Activated naive CD8-positive, alpha-beta T cell treated with anti-CD3 and anti-CD28 coated beads, Interleukin-2, amount 10 ng/mL, durations not matched to agents 7 days and 5 days (primary cell): ENCODE measurements around the gene SLC38A2. TPM values are rescaled to one million over a fixed set of nuclear protein-coding genes. Genes with fewer than 3 reads are reported as not detected.

Experiments
- ATAC-seq: fragments of 150-1000 bp; cut with Tn5 transposase; one replicate; pipeline ENCODE4 v1.10.0; 2021; ENCODE audit warnings: low read depth, moderate library complexity
- POLR2A ChIA-PET: fragments of 350-600 bp; sonication (Branson Sonifier 250); formaldehyde crosslinking; loops from one replicate; lab custom pipeline; 2021; ENCODE audit warnings: antibody characterized with exemption; lab: Charles Lee
- DNase-seq: peaks from one replicate; pipeline ENCODE4 v3.0.0; 2021
- H3K27ac Mint-ChIP-seq: one replicate; pipeline ENCODE4 v1.8.0; 2022; ENCODE audit warnings: mild to moderate bottlenecking, mixed read lengths
- H3K27me3 Mint-ChIP-seq: one replicate; pipeline ENCODE4 v1.8.0; 2022; ENCODE audit warnings: mild to moderate bottlenecking, moderate library complexity, mixed read lengths
- H3K36me3 Mint-ChIP-seq: one replicate; pipeline ENCODE4 v1.8.0; 2021; ENCODE audit warnings: mild to moderate bottlenecking, mixed read lengths
- H3K4me1 Mint-ChIP-seq: one replicate; pipeline ENCODE4 v1.8.0; 2021; ENCODE audit warnings: mixed read lengths
- H3K4me3 Mint-ChIP-seq: one replicate; pipeline ENCODE4 v1.8.0; 2022; ENCODE audit warnings: mild to moderate bottlenecking, moderate library complexity, mixed read lengths
- H3K9me3 Mint-ChIP-seq: one replicate; pipeline ENCODE4 v1.8.0; 2021; ENCODE audit warnings: mixed read lengths
- total RNA-seq, 2 experiments: library from RNA; stranded (reverse); gene quantifications; one replicate each; pipeline ENCODE4 v1.2.3, GENCODE V29; 2021

Gene SLC38A2
- total RNA-seq = 100 to 1,000 TPM; 227 to 253 TPM

DNA sequence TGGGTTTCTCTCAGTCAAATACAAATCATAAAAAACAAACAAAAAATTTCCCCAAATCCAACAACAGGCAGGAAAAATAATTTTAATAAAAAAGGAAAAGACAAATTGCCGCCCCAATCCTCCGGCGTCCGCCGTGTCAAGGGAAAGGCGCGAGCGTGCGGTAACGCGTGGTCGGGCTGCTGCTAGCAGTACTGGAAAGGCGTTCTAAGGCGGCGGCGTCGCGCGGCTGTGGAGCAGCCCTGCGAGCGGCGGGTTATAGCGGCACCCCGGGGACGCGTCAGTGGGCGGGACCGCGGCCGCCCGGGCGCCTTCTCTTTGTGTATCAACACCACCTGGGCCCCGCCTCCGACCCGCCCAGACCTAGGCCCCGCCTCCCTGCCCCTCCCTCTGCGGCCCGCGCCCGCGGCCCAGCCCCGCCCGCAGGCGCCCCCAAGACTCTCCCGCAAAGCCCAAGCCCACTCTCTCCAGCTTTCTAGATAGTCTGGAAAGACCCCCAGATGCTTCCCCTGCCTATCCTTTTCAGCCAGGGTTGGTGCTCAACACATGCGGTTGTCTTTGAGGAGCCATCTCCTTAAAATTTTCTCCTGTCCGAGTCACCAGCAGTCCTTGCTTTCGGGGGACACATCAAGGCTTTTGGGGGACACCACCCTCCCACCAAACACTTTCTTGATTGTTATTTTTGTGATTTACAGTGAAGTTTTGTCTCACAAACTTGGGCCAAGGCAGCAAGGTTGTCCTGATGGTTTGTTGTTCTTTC lies at the start of gene SLC38A2:
TSS of gene SLC38A2 (minus strand) at position 230 of the 757 bp plus-strand sequence. CDS start 1,480 bp downstream, outside the sequence.
- no peaks in the 10 kb centered on the region for H3K27me3 Mint-ChIP-seq
- H3K9me3 Mint-ChIP-seq = no peaks in the 10 kb centered on the region
- ATAC-seq = peak; percentile 81
- DNase-seq = peak; percentile 98
- H3K4me3 Mint-ChIP-seq = peak within 1 kb of the TSS; percentile 95
- POLR2A ChIA-PET = interaction anchor here (0.6 to 4.5 kb wide), 19 partner anchors 11 to 236 kb away, joined by 3 to 63 read pairs (median 6); partner anchors contain the start of gene SLC38A1
- peaks cover 37% of the 10 kb centered on the region for H3K36me3 Mint-ChIP-seq
- H3K4me1 Mint-ChIP-seq = peaks cover 37% of the 10 kb centered on the region
- H3K27ac Mint-ChIP-seq = peak within 1 kb of the TSS; percentile 96

DNA sequence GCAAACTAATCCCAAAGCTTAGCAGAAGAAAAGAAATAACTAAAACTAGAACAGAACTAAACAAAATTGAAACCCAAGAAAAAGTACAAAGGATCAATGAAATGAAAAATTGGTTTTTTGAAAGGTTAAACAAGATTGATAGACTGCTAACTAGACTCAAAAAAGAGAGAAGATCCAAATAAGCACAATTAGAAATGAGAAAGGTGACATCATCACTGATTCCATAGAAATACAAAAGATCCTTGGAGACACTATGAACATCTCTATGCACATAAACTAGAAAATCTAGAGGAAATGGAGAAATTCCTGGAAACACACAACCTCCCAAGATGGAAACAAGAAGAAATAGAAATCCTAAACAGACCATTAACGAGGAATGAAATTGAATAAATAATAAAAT lies 47.1 kb upstream of the SLC38A2 start:
- H3K4me3 Mint-ChIP-seq = no peak overlapping the region
- H3K36me3 Mint-ChIP-seq = peaks cover 30% of the 10 kb centered on the region
- no peak for ATAC-seq
- POLR2A ChIA-PET = no interaction called here
- peaks cover 15% of the 10 kb centered on the region for H3K9me3 Mint-ChIP-seq
- no peak overlapping the region for H3K27ac Mint-ChIP-seq
- no peak for DNase-seq
- no peaks in the 10 kb centered on the region for H3K27me3 Mint-ChIP-seq
- peaks cover 5% of the 10 kb centered on the region for H3K4me1 Mint-ChIP-seq

DNA sequence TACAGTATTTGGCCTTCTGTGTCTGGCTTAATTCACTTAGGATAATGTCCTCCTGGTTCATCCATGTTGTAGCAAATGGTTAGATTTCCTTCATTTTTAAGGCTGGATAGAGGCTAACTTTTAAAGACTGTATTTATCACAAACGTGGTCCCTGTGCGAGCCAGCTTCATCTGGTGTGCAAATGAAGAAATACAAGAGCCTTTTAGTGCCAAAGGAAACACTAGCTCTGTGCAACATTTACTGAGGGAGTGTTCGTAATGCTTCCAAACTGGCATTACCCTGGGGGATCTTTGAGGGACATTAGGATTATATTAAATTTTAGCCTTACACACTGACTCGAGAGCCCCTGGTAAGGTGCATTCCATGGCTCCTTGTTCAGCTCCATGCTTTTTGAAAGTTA lies 43.0 kb upstream of the SLC38A2 start:
- Mint-ChIP-seq H3K27ac (no peak overlapping the region), H3K9me3 (peaks cover 13% of the 10 kb centered on the region), H3K4me1 (peaks cover 10% of the 10 kb centered on the region), H3K36me3 (peaks cover 29% of the 10 kb centered on the region), H3K4me3 (no peak overlapping the region), H3K27me3 (peaks cover 4% of the 10 kb centered on the region)
- ATAC-seq = no peak
- POLR2A ChIA-PET = no interaction called here
- DNase-seq = no peak

DNA sequence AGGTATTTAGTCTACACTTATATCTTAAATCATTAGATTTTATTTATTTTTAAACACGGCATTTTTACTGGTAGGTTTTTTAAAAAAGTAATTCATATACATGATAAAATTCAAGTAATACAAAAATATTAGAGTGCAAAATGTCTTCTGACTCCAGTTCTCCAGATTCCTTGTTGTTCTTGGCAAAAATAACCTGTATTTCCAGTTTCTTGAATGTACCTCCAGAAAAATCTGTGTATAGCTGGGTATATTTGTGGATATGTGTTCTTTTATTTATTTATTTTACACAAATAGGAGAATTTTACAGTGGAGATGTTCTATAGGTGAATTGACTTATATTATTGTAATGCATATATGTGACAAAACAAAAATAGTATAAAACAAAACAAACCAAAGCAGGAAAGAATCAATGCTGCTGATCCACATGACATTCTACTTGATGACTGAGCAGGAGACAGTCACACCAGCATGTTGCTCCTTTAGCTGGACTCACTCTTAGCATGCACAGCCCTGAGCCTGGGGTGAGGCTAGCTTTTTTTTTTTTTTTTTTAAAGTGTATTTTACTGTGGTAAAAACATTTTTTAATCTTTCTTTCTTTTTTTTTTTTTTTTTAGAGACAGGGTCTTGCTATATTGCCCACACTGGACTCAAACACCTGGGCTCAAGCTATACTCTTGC lies 42.2 kb upstream of the SLC38A2 start:
- no peak overlapping the region for H3K4me3 Mint-ChIP-seq
- H3K9me3 Mint-ChIP-seq = peaks cover 11% of the 10 kb centered on the region
- ATAC-seq (no peak), DNase-seq (no peak)
- peaks cover 10% of the 10 kb centered on the region for H3K4me1 Mint-ChIP-seq
- POLR2A ChIA-PET = interaction anchor here (0.6 to 0.7 kb wide), 2 partner anchors 14 to 243 kb away, joined by 3 read pairs; no protein-coding TSS in a partner anchor
- peaks cover 4% of the 10 kb centered on the region for H3K27me3 Mint-ChIP-seq
- H3K36me3 Mint-ChIP-seq = peaks cover 25% of the 10 kb centered on the region
- H3K27ac Mint-ChIP-seq = no peak overlapping the region

DNA sequence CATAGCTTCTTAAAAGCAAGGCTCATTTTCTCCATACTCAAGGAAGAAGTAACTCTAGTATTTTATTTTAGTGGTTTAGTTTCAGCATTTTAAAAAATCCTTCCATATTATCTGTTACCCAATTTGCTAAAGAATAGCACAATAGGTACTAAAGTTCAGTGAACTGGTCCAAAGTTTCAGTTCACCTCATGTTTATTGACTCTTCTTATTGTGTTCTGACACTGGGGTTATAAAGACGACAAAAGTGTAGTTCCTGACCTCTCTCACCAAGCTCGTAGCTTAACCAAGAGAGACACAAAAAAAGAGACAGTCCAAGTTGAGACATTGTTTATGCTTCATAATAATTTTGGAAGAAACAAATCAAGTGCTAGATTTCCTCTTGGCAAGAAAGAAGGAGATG lies 40.8 kb upstream of the SLC38A2 start:
- Mint-ChIP-seq H3K27me3 (peaks cover 4% of the 10 kb centered on the region), H3K36me3 (peaks cover 14% of the 10 kb centered on the region), H3K27ac (no peak overlapping the region), H3K9me3 (peaks cover 7% of the 10 kb centered on the region), H3K4me3 (no peak overlapping the region), H3K4me1 (peaks cover 5% of the 10 kb centered on the region)
- DNase-seq = no peak
- no peak for ATAC-seq
- POLR2A ChIA-PET = no interaction called here

DNA sequence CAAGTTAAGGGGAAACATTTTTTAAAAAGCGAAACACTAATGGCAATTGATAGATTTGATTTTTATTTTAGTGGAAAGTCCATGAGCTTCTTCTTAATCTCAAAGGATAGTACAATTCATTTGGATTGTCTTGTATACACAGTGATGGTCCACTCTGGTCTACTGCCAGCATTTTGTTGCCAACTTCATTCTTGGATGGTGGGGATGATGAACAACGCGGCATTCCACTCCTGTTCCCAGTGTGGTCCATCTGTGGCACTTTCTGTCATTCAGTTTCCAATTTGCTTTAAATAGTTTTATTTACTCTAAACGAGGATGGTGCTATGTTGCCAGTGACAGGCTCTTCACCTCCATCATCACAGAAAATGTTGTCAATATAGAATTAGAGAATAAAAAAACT lies 40.3 kb upstream of the SLC38A2 start:
- POLR2A ChIA-PET = no interaction called here
- H3K4me3 Mint-ChIP-seq = no peak overlapping the region
- no peak for ATAC-seq
- no peak overlapping the region for H3K27ac Mint-ChIP-seq
- peaks cover 6% of the 10 kb centered on the region for H3K4me1 Mint-ChIP-seq
- peaks cover 14% of the 10 kb centered on the region for H3K36me3 Mint-ChIP-seq
- DNase-seq = no peak
- H3K9me3 Mint-ChIP-seq = peaks cover 7% of the 10 kb centered on the region
- peaks cover 4% of the 10 kb centered on the region for H3K27me3 Mint-ChIP-seq

DNA sequence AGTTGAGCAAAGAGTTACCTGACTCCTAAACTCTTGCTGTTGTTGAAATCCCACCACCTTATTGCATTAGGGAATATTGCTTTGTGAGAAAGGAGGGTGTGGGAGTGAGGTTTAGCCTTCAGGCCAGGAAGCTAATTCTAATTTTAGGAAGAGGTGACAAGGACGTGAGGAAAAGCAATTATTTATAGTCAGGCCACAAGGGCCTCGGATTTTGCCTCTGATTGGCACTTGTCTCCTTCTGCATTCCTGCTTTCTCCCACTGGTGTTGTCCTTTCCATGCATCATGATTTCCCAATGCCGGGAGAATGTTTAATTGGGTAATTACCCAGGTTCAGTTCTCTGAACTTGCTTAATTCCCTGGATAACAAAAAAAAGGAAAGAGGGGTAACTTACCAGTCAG lies 37.9 kb upstream of the SLC38A2 start:
- Mint-ChIP-seq H3K9me3 (peaks cover 12% of the 10 kb centered on the region), H3K36me3 (peaks cover 20% of the 10 kb centered on the region), H3K27ac (no peak overlapping the region), H3K4me1 (peaks cover 21% of the 10 kb centered on the region), H3K4me3 (no peak overlapping the region), H3K27me3 (peaks cover 4% of the 10 kb centered on the region)
- POLR2A ChIA-PET = no interaction called here
- no peak for DNase-seq
- ATAC-seq = no peak

DNA sequence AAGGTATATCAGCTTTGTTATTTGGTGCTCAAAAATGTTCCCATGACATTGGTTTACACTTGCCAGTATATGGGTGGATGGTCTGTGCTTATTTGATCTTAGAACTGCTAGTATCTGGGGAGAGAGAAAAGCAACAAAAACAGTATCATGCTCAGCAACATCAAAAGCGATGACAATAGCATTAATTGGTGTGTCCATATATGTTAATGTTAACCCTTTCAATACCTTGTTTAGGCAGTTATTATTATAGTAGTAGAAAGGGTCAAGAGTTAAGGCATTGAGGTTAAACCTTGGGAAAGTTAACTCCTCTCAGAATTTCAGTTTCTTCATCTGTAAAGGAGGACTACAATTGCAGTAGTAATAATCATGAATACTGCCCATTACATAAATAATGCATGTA lies 37.4 kb upstream of the SLC38A2 start:
- Mint-ChIP-seq H3K27me3 (peaks cover 4% of the 10 kb centered on the region), H3K27ac (no peak overlapping the region), H3K4me1 (peaks cover 21% of the 10 kb centered on the region), H3K36me3 (peaks cover 20% of the 10 kb centered on the region), H3K4me3 (no peak overlapping the region), H3K9me3 (peaks cover 13% of the 10 kb centered on the region)
- no peak for ATAC-seq
- POLR2A ChIA-PET = no interaction called here
- no peak for DNase-seq

DNA sequence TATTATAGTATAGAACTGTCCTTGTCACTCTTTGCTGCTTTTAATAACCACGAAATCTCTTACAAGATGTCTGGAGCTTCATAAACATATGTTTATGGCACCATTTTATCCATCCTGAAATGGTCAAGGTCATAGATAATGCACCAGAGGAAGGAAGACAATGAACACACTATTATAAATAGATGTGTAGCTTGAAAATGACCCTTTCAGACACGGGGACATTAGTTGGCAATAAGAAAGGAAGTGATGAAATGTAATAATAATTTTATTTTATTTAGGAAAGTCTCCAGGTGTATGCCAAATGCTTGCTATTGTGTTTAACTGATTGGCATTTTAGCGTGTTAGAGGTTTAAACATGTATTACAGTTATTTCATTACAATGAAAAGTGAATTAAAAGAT lies 36.8 kb upstream of the SLC38A2 start:
- Mint-ChIP-seq H3K4me3 (no peak overlapping the region), H3K9me3 (peaks cover 13% of the 10 kb centered on the region), H3K27ac (no peak overlapping the region), H3K27me3 (peaks cover 4% of the 10 kb centered on the region), H3K4me1 (peaks cover 22% of the 10 kb centered on the region), H3K36me3 (peaks cover 20% of the 10 kb centered on the region)
- POLR2A ChIA-PET = no interaction called here
- ATAC-seq (no peak), DNase-seq (no peak)

DNA sequence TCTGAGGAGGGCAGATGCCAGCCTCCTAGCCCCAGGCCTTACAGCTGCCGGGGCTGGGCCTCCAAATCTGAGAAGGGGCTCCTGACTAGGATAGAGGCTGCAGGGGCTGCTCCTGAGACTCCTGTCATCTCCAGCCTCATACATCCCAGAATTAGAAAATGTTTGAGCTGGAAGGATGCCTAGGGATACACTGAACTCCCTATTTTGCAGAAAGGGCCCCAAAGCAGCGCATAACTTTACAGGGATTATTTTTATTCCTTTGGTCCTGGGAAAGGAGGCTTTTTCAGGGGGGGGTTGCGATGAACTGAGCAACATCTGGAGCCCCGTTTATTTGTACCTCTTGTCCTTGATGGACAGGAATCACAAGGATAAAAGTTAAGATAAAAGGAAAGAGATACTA lies 35.9 kb upstream of the SLC38A2 start:
- ATAC-seq (no peak), DNase-seq (no peak)
- Mint-ChIP-seq H3K27ac (no peak overlapping the region), H3K36me3 (peaks cover 15% of the 10 kb centered on the region), H3K27me3 (peaks cover 2% of the 10 kb centered on the region), H3K4me3 (no peak overlapping the region), H3K4me1 (peaks cover 25% of the 10 kb centered on the region), H3K9me3 (peaks cover 9% of the 10 kb centered on the region)
- POLR2A ChIA-PET = no interaction called here

DNA sequence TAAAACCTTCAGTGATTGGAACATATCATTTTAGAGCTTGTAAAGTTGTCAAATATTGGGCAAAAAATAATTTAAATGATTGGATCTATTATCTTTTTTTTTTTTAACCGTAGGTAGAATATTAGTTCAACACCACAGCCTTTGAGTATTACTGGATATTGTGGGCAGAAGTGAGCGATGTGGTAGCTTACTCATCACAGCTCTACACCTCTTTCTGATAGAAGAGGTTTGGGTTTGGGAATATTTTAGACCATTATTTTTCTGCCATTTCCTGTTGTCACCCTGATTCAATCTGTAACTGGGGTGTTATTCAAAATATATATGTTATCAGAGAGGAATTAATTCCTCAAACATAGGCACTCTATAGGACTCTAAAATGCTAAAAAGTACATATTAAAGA lies 34.8 kb upstream of the SLC38A2 start:
- no peaks in the 10 kb centered on the region for H3K27me3 Mint-ChIP-seq
- POLR2A ChIA-PET = no interaction called here
- no peak for DNase-seq
- H3K9me3 Mint-ChIP-seq = peaks cover 8% of the 10 kb centered on the region
- no peak for ATAC-seq
- no peak overlapping the region for H3K4me3 Mint-ChIP-seq
- peaks cover 12% of the 10 kb centered on the region for H3K36me3 Mint-ChIP-seq
- peaks cover 30% of the 10 kb centered on the region for H3K4me1 Mint-ChIP-seq
- H3K27ac Mint-ChIP-seq = no peak overlapping the region

DNA sequence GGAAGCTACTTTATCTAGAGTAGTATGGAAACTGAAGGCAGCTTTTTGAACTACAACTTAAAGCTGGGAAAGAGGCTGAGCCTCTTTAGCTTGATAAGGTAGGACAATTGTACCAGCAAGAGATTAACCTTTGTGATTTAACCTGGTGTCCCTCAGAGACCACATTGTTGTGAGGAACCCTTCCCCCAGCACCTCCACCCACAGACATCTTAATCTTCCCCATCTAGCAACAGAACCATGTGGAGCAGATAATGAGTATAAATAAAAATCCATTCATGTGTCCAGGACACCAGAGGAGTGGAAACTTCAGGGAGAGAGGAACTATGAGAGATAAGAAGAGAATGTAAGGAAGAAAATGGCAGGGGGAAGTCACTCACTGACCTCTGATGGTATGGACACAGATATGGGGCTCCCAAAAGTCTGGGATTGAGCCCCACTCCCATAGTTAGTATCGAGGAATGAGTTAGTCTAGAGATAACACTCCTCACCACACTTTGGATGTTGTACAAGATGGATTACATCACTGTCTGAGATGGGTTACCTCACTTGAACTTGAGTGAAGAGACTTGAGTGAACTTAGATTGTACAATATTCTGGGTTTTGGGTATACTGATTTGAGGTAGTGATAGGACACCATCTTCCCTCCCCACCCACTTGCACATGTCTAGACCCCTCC lies 33.9 kb upstream of the SLC38A2 start:
- peaks cover 29% of the 10 kb centered on the region for H3K4me1 Mint-ChIP-seq

DNA sequence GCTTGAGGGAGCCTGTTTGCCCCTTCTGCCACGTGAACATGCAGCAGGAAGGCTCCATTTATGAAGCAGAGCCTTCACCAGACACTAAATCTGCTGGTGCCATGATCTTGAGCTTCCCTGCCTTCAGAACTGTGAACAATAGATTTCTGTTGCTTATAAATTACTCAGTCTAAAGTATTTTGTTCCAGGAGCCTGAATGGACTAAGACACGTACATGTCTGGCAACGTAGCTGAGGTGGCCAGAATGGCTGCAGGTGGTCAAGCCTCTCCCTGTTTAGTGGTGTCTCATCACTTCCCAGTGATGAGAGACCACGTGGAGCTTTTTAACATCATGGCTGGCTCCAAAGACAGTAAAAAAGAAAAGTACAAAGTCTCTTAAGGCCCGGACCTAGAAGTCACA lies 32.2 kb upstream of the SLC38A2 start:
- DNase-seq (no peak), ATAC-seq (no peak)
- Mint-ChIP-seq H3K27me3 (no peaks in the 10 kb centered on the region), H3K27ac (no peak overlapping the region), H3K36me3 (peaks cover 15% of the 10 kb centered on the region), H3K4me3 (no peak overlapping the region), H3K9me3 (peaks cover 5% of the 10 kb centered on the region), H3K4me1 (peaks cover 39% of the 10 kb centered on the region)
- POLR2A ChIA-PET = no interaction called here

More for the DNA sequence above, 33.9 kb upstream of the SLC38A2 start:
- no peak for DNase-seq
- peaks cover 11% of the 10 kb centered on the region for H3K36me3 Mint-ChIP-seq
- H3K27ac Mint-ChIP-seq = no peak overlapping the region
- H3K9me3 Mint-ChIP-seq = peaks cover 7% of the 10 kb centered on the region
- H3K27me3 Mint-ChIP-seq = no peaks in the 10 kb centered on the region
- no peak for ATAC-seq
- peak overlapping the region; percentile 2 for H3K4me3 Mint-ChIP-seq
- POLR2A ChIA-PET = no interaction called here
